Stimulated activated CD4-positive, alpha-beta T cell treated with anti-CD3 and anti-CD28 coated beads, Interleukin-4, amount 100 ng/mL, for 4 hours (primary cell): ENCODE measurements around the gene DPEP3.
A peak's percentile ranks its signal among the peaks of the same experiment; 100 is the strongest.

Experiments
- DNase-seq, 2 experiments: peaks; one replicate each; pipeline ENCODE4 v3.0.0-alpha.2; 2020

Gene DPEP3

DNA sequence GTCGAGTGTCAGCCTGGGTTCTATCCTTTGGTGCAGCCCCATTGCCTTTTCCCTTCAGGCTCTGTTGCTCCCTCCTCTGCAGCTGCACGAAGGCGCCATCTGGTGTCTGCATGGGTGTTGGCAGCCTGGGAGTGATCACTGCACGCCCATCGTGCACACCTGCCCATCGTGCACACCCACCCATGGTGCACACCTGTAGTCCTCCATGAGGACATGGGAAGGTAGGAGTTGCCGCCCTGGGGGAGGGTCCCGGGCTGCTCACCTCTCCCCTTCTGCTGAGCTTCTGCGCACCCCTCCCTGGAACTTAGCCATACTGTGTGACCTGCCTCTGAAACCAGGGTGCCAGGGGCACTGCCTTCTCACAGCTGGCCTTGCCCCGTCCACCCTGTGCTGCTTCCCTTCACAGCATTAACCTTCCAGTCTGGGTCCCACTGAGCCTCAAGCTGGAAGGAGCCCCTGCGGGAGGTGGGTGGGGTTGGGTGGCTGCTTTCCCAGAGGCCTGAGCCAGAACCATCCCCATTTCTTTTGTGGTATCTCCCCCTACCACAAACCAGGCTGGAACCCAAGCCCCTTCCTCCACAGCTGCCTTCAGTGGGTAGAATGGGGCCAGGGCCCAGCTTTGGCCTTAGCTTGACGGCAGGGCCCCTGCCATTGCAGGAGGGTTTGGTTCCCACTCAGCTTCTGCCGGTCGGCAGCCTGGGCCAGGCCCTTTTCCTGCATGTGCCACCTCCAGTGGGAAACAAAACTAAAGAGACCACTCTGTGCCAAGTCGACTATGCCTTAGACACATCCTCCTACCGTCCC, 51.5 kb downstream of the DPEP3 start:
- DNase-seq, result peak; percentile 71 to 72

- no peak for DNase-seq
These were observed 52.2 kb downstream of the DPEP3 start for GRCh38 chr16:67928147-67928546.

GRCh38 chr16:67927131-67927941, 53.0 kb downstream of the DPEP3 start:
- no peak for DNase-seq

DNA sequence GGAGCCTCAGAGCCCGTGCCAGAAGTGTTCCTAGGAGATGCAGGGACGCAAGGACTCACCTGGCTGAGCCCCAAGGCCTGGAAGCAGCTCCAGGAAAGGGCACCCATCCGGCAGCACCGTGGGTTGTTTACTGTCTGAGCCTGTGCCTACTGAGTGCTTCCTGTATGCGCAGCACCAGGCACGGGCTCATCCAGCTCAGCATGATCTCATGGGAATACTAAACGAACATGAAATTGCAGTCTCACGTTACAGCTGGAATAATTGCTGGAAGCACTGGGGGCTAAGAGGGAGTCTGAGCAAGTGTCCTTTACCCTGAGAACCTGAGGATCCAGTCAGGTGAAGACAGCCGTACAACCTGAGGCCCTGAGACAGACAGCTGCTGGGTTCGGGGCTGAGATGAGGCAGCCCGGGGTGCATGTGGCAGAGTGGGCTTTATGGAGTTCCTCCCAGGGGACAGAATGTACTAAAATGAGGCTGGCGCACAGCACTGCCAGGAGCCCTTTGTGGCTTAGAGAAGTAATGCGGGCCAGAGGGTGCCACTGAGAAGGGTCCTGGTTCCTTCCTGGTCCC, 54.0 kb downstream of the DPEP3 start:
- DNase-seq, result no peak
